Activated T-cell treated with anti-CD3 and anti-CD28 coated beads for 48 hours (primary cell): ENCODE results near the gene MOCS3.

Experiments
- DNase-seq: peaks from one replicate; pipeline ENCODE4 v3.0.0-alpha.2; 2020; ENCODE audit warnings: low read depth

The MOCS3 gene

DNA sequence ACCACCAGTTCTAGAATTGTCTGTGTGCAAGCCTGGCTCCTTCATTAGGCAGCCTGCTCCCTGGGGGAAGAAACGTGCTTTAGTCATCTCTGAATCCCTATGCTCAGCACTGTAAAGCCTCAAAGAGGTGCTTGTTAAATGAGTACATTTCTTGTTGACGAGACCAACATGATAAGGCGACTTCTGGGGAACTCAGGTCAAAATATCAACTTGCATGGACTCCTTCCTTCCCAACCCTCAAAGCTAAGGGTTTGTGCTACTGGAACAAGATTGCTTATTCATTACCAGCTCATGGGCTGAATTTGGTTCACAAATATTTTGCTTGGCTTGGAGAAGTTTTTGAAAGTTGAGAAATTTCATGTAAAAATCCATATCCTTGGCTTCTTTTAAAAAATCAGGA, 53.7 kb downstream of the MOCS3 start:
- no peak for DNase-seq
